HFF-Myc (cell line): Measurements from ENCODE around the gene SPACA4.
A peak's percentile ranks its signal among the peaks of the same experiment; 100 is the strongest.

Experiments
- DNase-seq: peaks from one replicate; pipeline ENCODE4 v3.0.0-alpha.2; 2011; ENCODE audit warnings: low read depth; ENCODE audit errors: extremely low read depth
- H3K4me3 ChIP-seq: replicated peaks from 2 replicates; pipeline ENCODE4 v1.5.1; 2011; ENCODE audit warnings: low read depth, mild to moderate bottlenecking, control low read depth, low read length
- TF ChIP-seq, protein P1 (sequence below): IDR thresholded peaks from 2 replicates; pipeline ENCODE4 v1.5.1; 2012; ENCODE audit warnings: mild to moderate bottlenecking, low read depth, low read length, control low read depth; ENCODE audit errors: missing control alignments

SPACA4 gene

DNA sequence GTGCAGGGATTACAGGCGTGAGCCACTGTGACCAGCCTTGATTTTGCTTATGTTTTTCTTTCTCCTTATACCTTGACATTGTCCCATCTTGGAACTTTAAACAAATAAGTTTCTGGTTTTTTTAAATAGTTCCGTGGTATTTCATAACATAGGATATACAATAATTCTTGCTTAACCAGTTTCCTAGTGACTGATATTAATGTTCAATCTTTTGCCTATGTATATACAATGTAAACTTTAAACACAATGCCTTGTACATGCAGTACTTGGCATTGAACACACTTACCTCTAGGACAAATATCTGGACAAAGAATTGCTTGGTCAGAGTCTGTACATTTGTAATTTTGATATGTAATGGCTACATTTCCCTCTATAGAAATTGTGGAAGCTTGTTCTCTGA is 24.4 kb upstream of the SPACA4 start:
- TF ChIP-seq, protein P1, sequence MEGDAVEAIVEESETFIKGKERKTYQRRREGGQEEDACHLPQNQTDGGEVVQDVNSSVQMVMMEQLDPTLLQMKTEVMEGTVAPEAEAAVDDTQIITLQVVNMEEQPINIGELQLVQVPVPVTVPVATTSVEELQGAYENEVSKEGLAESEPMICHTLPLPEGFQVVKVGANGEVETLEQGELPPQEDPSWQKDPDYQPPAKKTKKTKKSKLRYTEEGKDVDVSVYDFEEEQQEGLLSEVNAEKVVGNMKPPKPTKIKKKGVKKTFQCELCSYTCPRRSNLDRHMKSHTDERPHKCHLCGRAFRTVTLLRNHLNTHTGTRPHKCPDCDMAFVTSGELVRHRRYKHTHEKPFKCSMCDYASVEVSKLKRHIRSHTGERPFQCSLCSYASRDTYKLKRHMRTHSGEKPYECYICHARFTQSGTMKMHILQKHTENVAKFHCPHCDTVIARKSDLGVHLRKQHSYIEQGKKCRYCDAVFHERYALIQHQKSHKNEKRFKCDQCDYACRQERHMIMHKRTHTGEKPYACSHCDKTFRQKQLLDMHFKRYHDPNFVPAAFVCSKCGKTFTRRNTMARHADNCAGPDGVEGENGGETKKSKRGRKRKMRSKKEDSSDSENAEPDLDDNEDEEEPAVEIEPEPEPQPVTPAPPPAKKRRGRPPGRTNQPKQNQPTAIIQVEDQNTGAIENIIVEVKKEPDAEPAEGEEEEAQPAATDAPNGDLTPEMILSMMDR = no peak
- no peak overlapping the region for H3K4me3 ChIP-seq
- DNase-seq = no peak

DNA sequence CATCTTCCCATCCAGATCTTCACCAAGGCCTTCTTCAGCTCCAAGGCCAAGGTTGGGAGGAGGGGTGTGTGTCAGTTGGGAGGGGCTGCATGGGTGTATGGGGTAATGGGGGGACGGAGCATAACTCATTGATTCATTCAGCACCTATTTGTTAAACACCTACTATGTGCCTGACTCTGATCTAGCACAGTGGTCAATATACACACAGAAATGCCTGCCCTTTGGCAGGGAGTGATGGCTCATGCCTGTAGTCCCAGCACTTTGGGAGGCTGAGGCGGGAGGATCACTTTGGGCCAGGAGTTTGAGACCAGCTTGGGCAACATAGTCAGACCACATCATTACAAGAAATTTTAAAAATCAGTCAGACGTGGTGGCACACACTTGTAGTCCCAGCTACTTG is 19.2 kb upstream of the SPACA4 start:
- H3K4me3 ChIP-seq = no peak overlapping the region
- TF ChIP-seq, protein P1 = no peak
- no peak for DNase-seq

DNA sequence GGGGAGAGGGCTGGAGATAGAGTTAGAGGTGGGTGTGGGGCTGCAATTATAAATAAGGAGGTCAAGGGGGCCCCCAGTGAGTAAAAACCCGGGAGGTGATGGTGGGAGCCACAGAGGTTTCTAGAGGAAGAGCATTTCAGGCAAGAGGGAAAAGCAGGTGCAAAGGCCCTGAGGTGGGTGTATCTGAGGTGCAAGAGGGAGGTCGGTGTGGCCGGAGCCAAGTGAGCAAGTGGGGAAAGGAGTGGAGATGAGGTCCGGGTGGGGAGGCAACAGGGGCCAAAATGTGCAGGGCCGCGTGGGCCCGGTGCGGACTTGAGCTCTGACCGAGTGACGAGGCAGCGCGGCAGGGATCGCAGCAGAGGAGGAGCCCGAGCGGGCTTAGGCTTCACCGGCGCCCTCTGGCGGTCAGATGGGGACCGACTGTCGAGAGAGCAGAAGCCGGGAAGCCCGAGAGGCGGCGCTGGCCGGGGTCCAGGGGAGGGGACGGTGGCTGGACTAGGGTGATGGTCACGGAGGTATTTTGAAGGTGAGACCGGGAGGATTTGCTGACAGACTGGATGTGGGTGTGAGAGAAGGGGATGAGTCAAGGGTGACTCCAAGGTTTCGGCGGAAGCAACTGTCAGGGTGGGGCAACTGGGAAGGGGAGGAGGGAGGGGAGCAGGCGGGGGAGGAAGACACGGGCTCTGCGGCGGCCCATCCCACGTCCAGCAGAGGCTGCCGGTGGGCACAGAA is 17.7 kb upstream of the SPACA4 start:
- peak; percentile 48 for DNase-seq
- H3K4me3 ChIP-seq = peak overlapping the region; percentile 19; the same call in 1 of the 2 replicates
- TF ChIP-seq, protein P1 = peak; percentile 92

DNA sequence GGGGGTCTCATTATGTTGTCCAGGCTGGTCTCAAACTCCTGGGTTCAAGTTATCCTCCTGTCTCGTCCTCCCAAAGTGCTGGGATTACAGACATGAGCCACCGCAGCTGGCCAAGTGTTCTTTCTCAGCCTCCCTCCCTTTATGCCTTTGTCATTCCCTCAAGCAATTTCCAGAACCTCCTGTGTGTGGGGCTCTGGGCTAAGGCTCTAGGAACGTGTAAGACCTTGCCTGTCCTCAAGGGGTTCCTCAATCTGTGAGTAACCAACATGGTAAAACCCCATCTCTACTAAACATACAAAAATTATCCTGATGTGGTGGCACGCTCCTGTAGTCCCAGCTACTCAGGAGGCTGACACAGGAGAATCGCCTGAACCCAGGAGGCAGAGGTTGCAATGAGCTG is 15.5 kb upstream of the SPACA4 start:
- TF ChIP-seq, protein P1 = no peak
- no peak overlapping the region for H3K4me3 ChIP-seq
- no peak for DNase-seq

DNA sequence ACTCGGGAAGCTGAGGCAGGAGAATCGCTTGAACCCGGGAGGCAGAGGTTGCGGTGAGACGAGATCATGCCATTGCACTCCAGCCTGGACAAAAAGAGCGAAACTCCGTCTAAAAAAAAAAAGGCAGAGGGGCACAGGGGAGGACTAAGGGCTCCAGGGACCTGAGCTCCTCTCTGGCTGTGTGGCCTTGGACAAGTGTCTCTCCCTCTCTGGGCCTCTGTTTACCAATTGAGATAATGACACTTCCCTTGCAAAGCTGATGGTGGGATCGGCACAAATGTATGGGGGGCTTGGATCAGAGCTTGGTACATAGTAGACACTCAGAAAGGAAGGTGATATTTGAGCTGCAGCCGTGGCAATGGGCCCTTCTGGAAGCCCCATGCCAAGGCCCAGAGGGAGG is 11.4 kb upstream of the SPACA4 start:
- DNase-seq = no peak
- H3K4me3 ChIP-seq = no peak overlapping the region
- TF ChIP-seq, protein P1 = no peak

DNA sequence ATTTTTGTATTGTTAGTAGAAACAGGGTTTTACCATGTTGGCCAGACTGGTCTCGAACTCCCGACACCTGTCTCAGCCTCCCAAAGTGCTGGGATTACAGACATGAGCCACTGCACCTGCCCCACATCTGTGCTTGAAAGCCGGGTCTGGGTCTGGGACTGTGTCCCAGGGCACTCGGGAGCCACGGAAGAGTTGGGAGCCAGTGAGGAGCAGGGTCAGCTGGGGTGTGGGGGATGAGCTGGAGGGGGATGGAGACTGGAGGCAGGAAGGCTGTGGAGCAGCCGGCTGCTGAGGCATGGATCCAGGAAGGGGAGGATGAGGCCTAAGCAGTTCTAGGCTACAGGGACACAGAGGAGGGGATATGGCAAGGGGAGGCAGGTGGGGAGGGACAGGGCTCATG is 10.7 kb upstream of the SPACA4 start:
- no peak for DNase-seq
- no peak overlapping the region for H3K4me3 ChIP-seq
- TF ChIP-seq, protein P1 = no peak

DNA sequence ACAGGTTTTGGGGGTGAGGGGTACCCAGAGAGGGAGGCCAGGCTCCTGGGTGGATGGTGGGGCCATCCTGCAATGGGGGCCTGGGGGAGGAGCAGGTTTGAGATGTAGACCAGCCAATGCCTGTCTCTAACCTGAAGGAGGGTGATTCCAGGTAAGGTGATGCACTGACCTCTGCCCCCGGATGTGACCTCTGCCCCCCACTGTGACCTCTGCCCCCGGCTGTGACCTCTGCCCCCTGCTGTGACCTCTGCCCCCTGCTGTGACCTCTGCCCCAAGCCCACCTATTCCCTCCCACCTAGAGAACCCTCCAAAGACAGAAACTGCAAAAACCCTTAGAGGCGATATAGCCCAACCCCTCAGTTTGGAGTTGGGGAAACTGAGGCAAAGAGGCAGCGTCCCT is 10.3 kb upstream of the SPACA4 start:
- H3K4me3 ChIP-seq = no peak overlapping the region
- no peak for DNase-seq
- TF ChIP-seq, protein P1 = no peak
